ENCODE data around the gene CCT5. TPM values are rescaled to one million over a fixed set of nuclear protein-coding genes. Genes with fewer than 3 reads are reported as not detected.
"Not testable (repeated sequence)": the region's sequence is repeated elsewhere in the genome, so short reads cannot be mapped to it uniquely, and the experiment has no call there.

The CCT5 gene
- total RNA-seq, 2 donors from 2014 or later, result 45.4 to 76.1 TPM

- Histone ChIP-seq H3K27me3 (no peaks in the 10 kb centered on the region), H3K4me1 (peaks cover 5% of the 10 kb centered on the region), H3K36me3 (replicated peaks in 1 of 2; ENCODE audit: insufficient read depth in 1 of 2, low read depth in 2 of 2) (no peaks in the 10 kb centered on the region), H3K9me3 (no peaks in the 10 kb centered on the region), H3K27ac (no peak overlapping the region), H3K4me3 (no peak overlapping the region)
- intact Hi-C loops (cut with DNase I), result no loop called here
- no peak for TF ChIP-seq POLR2A (IDR thresholded peaks at IDR 0.05)
- no peak for TF ChIP-seq CTCF (IDR thresholded peaks at IDR 0.05)
- no peak for DNase-seq
- 89 to 91% methylated on average over 9 of the region's 9 CpGs for WGBS, 2 donors
- ATAC-seq, result no peak
Observed at GRCh38 chr5:10272053-10272874, 22.2 kb downstream of the CCT5 start.

GRCh38 chr5:10272875-10273209 is 22.8 kb downstream of the CCT5 start:
- WGBS, 2 donors, result 38 to 50% methylated on average over 6 of the region's 6 CpGs
- intact Hi-C loops (cut with DNase I); H3K4me1 ChIP-seq; H3K27ac ChIP-seq; H3K9me3 ChIP-seq; H3K36me3 ChIP-seq (replicated peaks in 1 of 2; ENCODE audit: insufficient read depth in 1 of 2, low read depth in 2 of 2); ATAC-seq; H3K27me3 ChIP-seq; H3K4me3 ChIP-seq: not testable (repeated sequence)
- peak in 1 of 4 donors; percentile 46 for DNase-seq

- Histone ChIP-seq H3K4me3 (no peak overlapping the region), H3K4me1 (peaks cover 16% of the 10 kb centered on the region), H3K36me3 (replicated peaks in 1 of 2; ENCODE audit: insufficient read depth in 1 of 2, low read depth in 2 of 2) (no peaks in the 10 kb centered on the region), H3K27me3 (no peaks in the 10 kb centered on the region), H3K27ac (no peak overlapping the region), H3K9me3 (no peaks in the 10 kb centered on the region)
- ATAC-seq (no peak), DNase-seq (no peak)
- intact Hi-C loops (cut with DNase I), result no loop called here
- 87 to 92% methylated on average over 10 of the region's 10 CpGs for WGBS, 2 donors
- TF ChIP-seq POLR2A (IDR thresholded peaks at IDR 0.05) (no peak), CTCF (IDR thresholded peaks at IDR 0.05) (no peak)
Observed at GRCh38 chr5:10275460-10275859, 25.4 kb downstream of the CCT5 start.

GRCh38 chr5:10275991-10276390 is 25.9 kb downstream of the CCT5 start:
- H3K27ac ChIP-seq, result no peak overlapping the region
- peaks cover 16% of the 10 kb centered on the region for H3K4me1 ChIP-seq
- ATAC-seq, result no peak
- H3K27me3 ChIP-seq, result no peaks in the 10 kb centered on the region
- WGBS, 2 donors, result 90 to 94% methylated on average over 9 of the region's 9 CpGs
- no peak overlapping the region for H3K4me3 ChIP-seq
- peak in 1 of 4 donors; percentile 17 for DNase-seq
- TF ChIP-seq CTCF (IDR thresholded peaks at IDR 0.05), result no peak
- no peak for TF ChIP-seq POLR2A (IDR thresholded peaks at IDR 0.05)
- intact Hi-C loops (cut with DNase I), result no loop called here
- no peaks in the 10 kb centered on the region for H3K36me3 ChIP-seq (replicated peaks in 1 of 2; ENCODE audit: insufficient read depth in 1 of 2, low read depth in 2 of 2)
- no peaks in the 10 kb centered on the region for H3K9me3 ChIP-seq

- Histone ChIP-seq H3K36me3 (replicated peaks in 1 of 2; ENCODE audit: insufficient read depth in 1 of 2, low read depth in 2 of 2) (no peaks in the 10 kb centered on the region), H3K9me3 (no peaks in the 10 kb centered on the region), H3K4me1 (peaks cover 16% of the 10 kb centered on the region), H3K27me3 (no peaks in the 10 kb centered on the region), H3K4me3 (no peak overlapping the region), H3K27ac (no peak overlapping the region)
- ATAC-seq (no peak), DNase-seq (no peak)
- 81 to 82% methylated on average over 7 of the region's 7 CpGs for WGBS, 2 donors
- intact Hi-C loops (cut with DNase I), result no loop called here
- no peak for TF ChIP-seq CTCF (IDR thresholded peaks at IDR 0.05)
Observed at GRCh38 chr5:10276691-10277090, 26.6 kb downstream of the CCT5 start.

Data from body of pancreas (tissue), 4 donors.